HepG2 (cell line): ENCODE results near the gene ASH1L. TPM values are rescaled to one million over a fixed set of nuclear protein-coding genes. Genes with fewer than 3 reads are reported as not detected.
A peak's percentile ranks its signal among the peaks of the same experiment; 100 is the strongest.

Experiments
- ARNTL ChIP-seq: sonication (generic); formaldehyde crosslinking; IDR thresholded peaks from 2 replicates; pipeline ENCODE4 v1.4.0; 2020; ENCODE audit warnings: mild to moderate bottlenecking, missing genetic modification reagents
- FOXO1 ChIP-seq: sonication (generic); formaldehyde crosslinking; IDR thresholded peaks from 2 replicates; pipeline ENCODE4 v1.4.0; 2020; ENCODE audit warnings: missing genetic modification reagents
- MEF2D ChIP-seq: sonication (generic); formaldehyde crosslinking; IDR thresholded peaks from 2 replicates; pipeline ENCODE4 v1.5.1; 2020; ENCODE audit warnings: mild to moderate bottlenecking, missing genetic modification reagents
- PAX8 ChIP-seq: sonication (generic); formaldehyde crosslinking; IDR thresholded peaks from 2 replicates; pipeline ENCODE4 v1.8.0; 2022; ENCODE audit warnings: mild to moderate bottlenecking, missing genetic modification reagents, borderline replicate concordance
- REST ChIP-seq, 2 experiments: IDR thresholded peaks; 2 replicates each; pipeline ENCODE4 v1.6.1; 2011 to 2012; ENCODE audit warnings: low read length in 2 of 2, borderline replicate concordance in 1 of 2, low read depth in 1 of 2, mild to moderate bottlenecking in 1 of 2, moderate library complexity in 1 of 2
- SMARCC2 ChIP-seq: fragments of 450-650 bp; IDR thresholded peaks from 2 replicates; pipeline ENCODE4 v1.6.1; 2017; ENCODE audit warnings: antibody characterized with exemption, mild to moderate bottlenecking
- SSRP1 ChIP-seq: IDR thresholded peaks from 2 replicates; pipeline ENCODE4 v1.6.1; 2016; ENCODE audit warnings: control low read depth
- TMF1 ChIP-seq: sonication (generic); formaldehyde crosslinking; IDR thresholded peaks from 2 replicates; pipeline ENCODE4 v1.8.1; 2022; ENCODE audit warnings: low read depth, missing genetic modification reagents
- ZKSCAN8 ChIP-seq: IDR thresholded peaks from 2 replicates; pipeline ENCODE4 v1.6.1; 2016; ENCODE audit warnings: borderline replicate concordance, missing genetic modification reagents, missing compliant biosample characterization
- ZNF142 ChIP-seq: sonication (generic); formaldehyde crosslinking; IDR thresholded peaks from 2 replicates; pipeline ENCODE4 v1.4.0; 2020; ENCODE audit warnings: missing genetic modification reagents
- ZNF224 ChIP-seq: sonication (generic); formaldehyde crosslinking; IDR thresholded peaks from 2 replicates; pipeline ENCODE4 v1.5.0; 2020; ENCODE audit warnings: mild to moderate bottlenecking, missing genetic modification reagents
- ZNF773 ChIP-seq: sonication (generic); formaldehyde crosslinking; IDR thresholded peaks from 2 replicates; pipeline ENCODE4 v1.4.0; 2020; ENCODE audit warnings: missing genetic modification reagents, borderline replicate concordance
- polyA plus RNA-seq, 8 experiments: library from polyadenylated mRNA; depleted of rRNA in 3 of 8; stranded (reverse) in 7 of 8; unstranded in 1 of 8; fragments of >200 nt; fragmentation: Illumina TruSeq in 4 of 8; extraction: Trizol in 4 of 8; gene quantifications; 2 replicates each; pipeline versions ENCODE4 v1.2.1 to v1.2.3, GENCODE V29; 2011 to 2016; ENCODE audit warnings: low read depth in 4 of 8, missing spikeins in 1 of 8, mixed read lengths in 1 of 8; ENCODE audit not compliant: insufficient read depth in 1 of 8
- total RNA-seq, 5 experiments: library from RNA; depleted of rRNA; stranded (reverse); fragments of >200 nt; fragmentation: Illumina TruSeq; extraction: Trizol; gene quantifications; 2 replicates each; pipeline ENCODE4 v1.2.3, GENCODE V29; 2016; ENCODE audit warnings: low read depth in 1 of 5
- TF ChIP-seq, protein P1 (sequence below): sonication (generic); formaldehyde crosslinking; IDR thresholded peaks from 2 replicates; pipeline ENCODE4 v1.4.0; 2020; ENCODE audit warnings: missing genetic modification reagents, borderline replicate concordance
- TF ChIP-seq, protein P2 (sequence below): sonication (generic); formaldehyde crosslinking; IDR thresholded peaks from 2 replicates; pipeline ENCODE4 v1.5.1; 2020; ENCODE audit warnings: missing genetic modification reagents, mild to moderate bottlenecking, borderline replicate concordance

The ASH1L gene
- total and polyA plus RNA-seq, 2 of the 13 experiments (the other 11 are each of a cell fraction or from before 2014, with no cell fraction given): 10.2 to 15.3 TPM

DNA sequence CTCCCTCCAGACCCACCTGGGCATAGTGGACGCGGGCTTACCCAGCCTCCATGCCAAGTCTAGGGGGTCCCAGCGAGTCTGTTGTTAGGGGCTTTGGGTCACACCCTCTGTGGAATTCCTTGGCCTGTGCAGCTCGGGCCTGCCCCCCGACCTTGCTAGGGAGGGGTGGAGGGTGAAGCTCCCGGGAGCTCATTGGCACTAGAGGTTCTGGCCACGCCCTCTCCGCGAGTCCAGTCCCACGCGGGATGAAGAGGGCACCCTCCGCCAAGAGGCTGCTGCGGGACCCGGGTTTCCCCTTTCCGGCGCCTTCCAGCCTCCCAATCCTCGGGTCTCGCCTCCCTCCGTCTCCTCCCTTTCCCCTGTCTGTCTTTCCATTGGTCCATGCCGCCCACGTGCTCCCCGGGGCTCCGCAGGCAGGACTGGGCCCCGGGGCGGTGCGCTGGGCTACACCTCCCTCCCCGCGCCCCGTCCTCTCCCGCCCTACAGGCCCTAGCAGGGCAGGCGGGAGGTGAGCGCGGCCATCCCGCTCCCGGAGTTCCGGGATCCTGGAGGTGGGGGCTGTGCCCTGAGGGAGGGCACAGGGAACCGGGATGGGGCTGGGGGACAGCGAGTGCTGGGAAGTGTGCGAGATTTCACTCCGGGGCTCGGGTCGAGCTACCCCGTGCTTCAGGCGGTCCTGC lies 238.4 kb downstream of the ASH1L start (continued):
- TF ChIP-seq, protein P1, sequence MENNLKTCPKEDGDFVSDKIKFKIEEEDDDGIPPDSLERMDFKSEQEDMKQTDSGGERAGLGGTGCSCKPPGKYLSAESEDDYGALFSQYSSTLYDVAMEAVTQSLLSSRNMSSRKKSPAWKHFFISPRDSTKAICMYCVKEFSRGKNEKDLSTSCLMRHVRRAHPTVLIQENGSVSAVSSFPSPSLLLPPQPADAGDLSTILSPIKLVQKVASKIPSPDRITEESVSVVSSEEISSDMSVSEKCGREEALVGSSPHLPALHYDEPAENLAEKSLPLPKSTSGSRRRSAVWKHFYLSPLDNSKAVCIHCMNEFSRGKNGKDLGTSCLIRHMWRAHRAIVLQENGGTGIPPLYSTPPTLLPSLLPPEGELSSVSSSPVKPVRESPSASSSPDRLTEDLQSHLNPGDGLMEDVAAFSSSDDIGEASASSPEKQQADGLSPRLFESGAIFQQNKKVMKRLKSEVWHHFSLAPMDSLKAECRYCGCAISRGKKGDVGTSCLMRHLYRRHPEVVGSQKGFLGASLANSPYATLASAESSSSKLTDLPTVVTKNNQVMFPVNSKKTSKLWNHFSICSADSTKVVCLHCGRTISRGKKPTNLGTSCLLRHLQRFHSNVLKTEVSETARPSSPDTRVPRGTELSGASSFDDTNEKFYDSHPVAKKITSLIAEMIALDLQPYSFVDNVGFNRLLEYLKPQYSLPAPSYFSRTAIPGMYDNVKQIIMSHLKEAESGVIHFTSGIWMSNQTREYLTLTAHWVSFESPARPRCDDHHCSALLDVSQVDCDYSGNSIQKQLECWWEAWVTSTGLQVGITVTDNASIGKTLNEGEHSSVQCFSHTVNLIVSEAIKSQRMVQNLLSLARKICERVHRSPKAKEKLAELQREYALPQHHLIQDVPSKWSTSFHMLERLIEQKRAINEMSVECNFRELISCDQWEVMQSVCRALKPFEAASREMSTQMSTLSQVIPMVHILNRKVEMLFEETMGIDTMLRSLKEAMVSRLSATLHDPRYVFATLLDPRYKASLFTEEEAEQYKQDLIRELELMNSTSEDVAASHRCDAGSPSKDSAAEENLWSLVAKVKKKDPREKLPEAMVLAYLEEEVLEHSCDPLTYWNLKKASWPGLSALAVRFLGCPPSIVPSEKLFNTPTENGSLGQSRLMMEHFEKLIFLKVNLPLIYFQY (CRISPR knock-in tag): peak; percentile 62
- TF ChIP-seq, protein P2, sequence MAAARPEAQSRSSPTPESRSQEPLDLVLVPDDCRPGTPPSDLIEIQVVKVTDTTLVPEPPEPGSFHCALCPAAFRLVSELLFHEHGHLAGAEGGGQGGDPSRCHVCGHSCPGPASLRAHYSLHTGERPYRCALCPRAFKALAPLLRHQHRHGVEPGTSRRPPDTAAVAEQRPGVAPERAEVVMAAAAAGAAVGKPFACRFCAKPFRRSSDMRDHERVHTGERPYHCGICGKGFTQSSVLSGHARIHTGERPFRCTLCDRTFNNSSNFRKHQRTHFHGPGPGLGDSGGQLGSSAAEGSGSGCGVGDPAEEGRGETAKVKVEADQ (CRISPR knock-in tag): peak; percentile 38
- TF ChIP-seq ZNF142 (CRISPR knock-in tag): 0 out of 2 replicates have a peak, but pooled peaks have one; percentile 29
- 0 out of 2 replicates have a peak, but pooled peaks have one; percentile 5 for TF ChIP-seq ARNTL
- no peak for TF ChIP-seq REST (IDR thresholded peaks at IDR 0.05; ENCODE audit: borderline replicate concordance in 1 of 2, low read depth in 1 of 2, low read length in 2 of 2)
- TF ChIP-seq SSRP1 (CRISPR knock-in tag): peak; percentile 82; the same call in 1 of the 2 replicates
- no peak for TF ChIP-seq MEF2D (CRISPR knock-in tag)
- 0 out of 2 replicates have a peak, but pooled peaks have one; percentile 5 for TF ChIP-seq FOXO1
- 0 out of 2 replicates have a peak, but pooled peaks have one; percentile 27 for TF ChIP-seq ZNF224 (CRISPR knock-in tag)
- TF ChIP-seq ZKSCAN8 (CRISPR knock-in tag): no peak
- TF ChIP-seq ZNF773 (CRISPR knock-in tag): no peak
- TF ChIP-seq TMF1: 0 out of 2 replicates have a peak, but pooled peaks have one; percentile 39
- 0 out of 2 replicates have a peak, but pooled peaks have one; percentile 29 for TF ChIP-seq PAX8 (CRISPR knock-in tag)
- no peak for TF ChIP-seq SMARCC2
